GM18526 (cell line): ENCODE data around the gene UGT1A8.

Source experiments
- POLR2A ChIP-seq: IDR thresholded peaks from 3 replicates; pipeline ENCODE4 v1.6.1; 2011; ENCODE audit not compliant: insufficient read length; ENCODE audit errors: extremely low read depth

The UGT1A8 gene

GRCh38 chr2:233746475-233747282, 129.2 kb downstream of the UGT1A8 start:
- TF ChIP-seq POLR2A: no peak

GRCh38 chr2:233747283-233747544, 129.8 kb downstream of the UGT1A8 start:
- no peak for TF ChIP-seq POLR2A

- no peak for TF ChIP-seq POLR2A
Measured at GRCh38 chr2:233754872-233755611, 137.6 kb downstream of the UGT1A8 start.

- TF ChIP-seq POLR2A: no peak
Measured at GRCh38 chr2:233756429-233757081, 139.1 kb downstream of the UGT1A8 start.

GRCh38 chr2:233758141-233758540, 140.7 kb downstream of the UGT1A8 start:
- no peak for TF ChIP-seq POLR2A

GRCh38 chr2:233758849-233759248, 141.4 kb downstream of the UGT1A8 start:
- TF ChIP-seq POLR2A: no peak

- no peak for TF ChIP-seq POLR2A
Measured at GRCh38 chr2:233760043-233760442, 142.6 kb downstream of the UGT1A8 start, which contains the start of gene UGT1A1. UGT1A1 (plus strand) TSS chr2:233760270; CDS start chr2:233760288, 18 bp downstream.

GRCh38 chr2:233761040-233761769, 143.8 kb downstream of the UGT1A8 start:
- no peak for TF ChIP-seq POLR2A

DNA sequence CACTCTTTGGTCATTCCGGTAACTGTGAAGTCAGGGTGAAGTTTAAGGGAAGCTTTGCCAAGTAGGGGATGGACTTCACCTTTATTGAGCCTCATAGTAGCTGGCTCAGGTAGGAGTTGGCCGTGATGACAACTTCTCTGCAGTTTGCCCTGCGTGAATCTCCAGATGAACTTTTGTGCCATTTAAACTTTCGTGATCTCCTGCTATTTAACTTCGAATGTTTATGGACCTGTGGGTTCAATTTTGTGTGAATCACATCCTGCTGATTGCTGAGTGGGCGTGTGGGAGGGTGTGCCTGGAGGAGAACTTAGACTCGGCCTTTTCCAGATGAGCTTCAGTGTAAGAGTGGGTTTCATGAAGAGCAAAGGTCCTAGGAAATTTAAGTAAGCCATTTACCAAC, 146.8 kb downstream of the UGT1A8 start:
- no peak for TF ChIP-seq POLR2A

DNA sequence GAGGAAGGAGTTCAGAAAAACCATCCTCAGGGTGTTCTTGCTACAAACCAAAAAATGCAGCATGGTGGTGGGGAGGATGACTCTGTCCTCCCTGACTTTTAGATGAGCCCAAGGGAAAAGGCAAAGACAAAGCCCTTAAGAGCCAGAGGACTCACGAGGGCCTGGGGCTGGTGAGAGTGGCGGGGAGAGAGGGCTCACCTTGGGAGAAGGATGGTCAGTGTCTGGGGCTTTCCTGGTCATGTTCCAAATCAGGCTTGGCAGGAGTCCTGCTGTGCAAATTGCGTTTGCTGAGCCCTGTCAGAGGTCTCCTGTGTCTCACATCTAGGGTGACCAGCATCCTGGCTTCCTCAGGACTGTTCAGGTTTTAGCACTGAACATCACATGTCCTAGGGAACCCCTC, 147.3 kb downstream of the UGT1A8 start:
- TF ChIP-seq POLR2A: no peak

- TF ChIP-seq POLR2A: no peak
Measured at GRCh38 chr2:233766416-233766815, 149.0 kb downstream of the UGT1A8 start.

- TF ChIP-seq POLR2A: no peak
Measured at GRCh38 chr2:233768076-233768475, 150.6 kb downstream of the UGT1A8 start.

DNA sequence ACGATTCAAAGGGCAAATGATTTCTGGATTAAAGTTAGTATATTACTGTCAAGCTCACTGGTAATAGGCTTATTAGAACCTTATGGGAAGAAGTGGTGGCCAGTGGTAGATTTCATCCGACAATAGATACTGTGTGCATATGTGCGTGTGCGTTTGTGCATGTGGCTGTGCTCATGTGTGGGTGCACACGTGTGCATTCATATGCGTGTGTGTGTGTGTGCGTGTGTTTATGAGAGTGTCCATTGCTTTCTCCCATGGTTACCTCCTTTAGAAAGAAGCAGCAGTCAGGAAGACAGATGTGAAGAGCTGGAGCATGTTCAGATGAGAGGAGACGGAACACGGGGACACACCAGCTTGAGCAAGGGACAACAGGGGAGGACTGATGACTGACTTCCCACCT, 151.8 kb downstream of the UGT1A8 start:
- no peak for TF ChIP-seq POLR2A

- no peak for TF ChIP-seq POLR2A
Measured at GRCh38 chr2:233772153-233772552, 154.7 kb downstream of the UGT1A8 start.

- no peak for TF ChIP-seq POLR2A
Measured at GRCh38 chr2:233772583-233772982, 155.2 kb downstream of the UGT1A8 start.
